Measurements from ENCODE around the gene CAMK2A. TPM values are rescaled to one million over a fixed set of nuclear protein-coding genes. Genes with fewer than 3 reads are reported as not detected.

Gene CAMK2A
- total RNA-seq: not detected in 2 replicates

DNA sequence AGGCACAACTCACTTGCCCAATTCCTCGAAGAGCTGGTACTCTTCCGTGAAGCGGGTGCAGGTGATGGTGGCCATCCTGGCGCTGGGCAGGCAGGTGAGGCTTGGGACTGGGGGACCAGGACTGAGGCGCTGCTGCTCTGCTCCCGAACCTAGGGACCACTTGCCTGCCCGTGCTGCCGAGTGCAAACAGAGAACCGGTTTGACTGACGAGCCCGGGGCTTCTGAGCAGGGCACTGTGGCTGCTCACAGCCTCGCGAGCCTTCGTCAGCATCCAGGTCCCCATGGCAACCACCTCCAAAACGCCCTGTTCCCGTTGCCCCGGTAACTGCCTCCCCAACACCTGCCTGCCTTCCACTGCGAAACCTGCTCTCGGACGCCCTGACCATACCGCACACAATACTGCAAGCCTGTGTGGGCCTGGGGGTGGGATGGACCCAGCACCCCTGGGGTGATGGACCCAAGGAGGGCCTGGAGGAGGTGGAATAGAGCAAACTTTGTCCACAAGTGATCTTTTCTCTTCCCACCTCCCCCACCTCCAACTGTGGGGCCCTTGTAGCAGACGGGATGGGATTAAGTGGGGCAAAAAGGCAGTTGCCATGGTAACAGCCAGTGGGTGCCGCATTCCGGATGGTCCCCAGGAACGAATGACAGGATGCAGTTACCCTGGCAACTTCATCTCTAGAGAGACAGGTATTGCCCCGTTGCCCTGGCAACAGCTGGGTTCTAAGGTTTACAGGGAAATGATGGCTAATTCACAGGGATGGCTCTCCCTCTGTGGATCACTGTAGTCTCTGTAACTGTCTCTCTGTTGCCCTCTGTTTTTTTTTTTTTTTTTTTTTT lies at the start of gene CAMK2A:
Gene CAMK2A, minus strand, starts transcription at position 223 of the 840 bp plus-strand sequence. Its CDS starts 148 bp downstream, at position 75.
- intact Hi-C loops (cut with micrococcal nuclease): no loop called here

DNA sequence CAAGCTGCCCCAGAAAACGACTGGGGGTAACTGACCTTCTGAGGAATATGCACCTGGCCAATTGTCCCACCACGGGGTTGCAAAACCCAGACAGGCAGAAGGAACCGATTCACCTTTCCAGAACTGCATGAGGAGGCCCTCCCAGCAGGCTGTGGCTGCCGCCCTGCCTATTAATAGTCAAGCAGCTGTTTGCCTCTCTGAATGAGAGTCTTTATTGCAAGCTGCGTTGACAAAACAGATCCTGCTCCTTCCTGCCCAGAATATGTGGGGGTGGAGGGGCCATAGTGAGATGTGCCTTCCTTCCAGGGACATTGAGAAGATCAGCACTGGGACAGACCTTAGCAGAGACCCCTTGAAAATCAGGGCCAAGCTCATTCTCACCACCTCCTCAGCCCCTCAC lies 49.6 kb upstream of the CAMK2A start:
- intact Hi-C loops (cut with micrococcal nuclease): no loop called here

DNA sequence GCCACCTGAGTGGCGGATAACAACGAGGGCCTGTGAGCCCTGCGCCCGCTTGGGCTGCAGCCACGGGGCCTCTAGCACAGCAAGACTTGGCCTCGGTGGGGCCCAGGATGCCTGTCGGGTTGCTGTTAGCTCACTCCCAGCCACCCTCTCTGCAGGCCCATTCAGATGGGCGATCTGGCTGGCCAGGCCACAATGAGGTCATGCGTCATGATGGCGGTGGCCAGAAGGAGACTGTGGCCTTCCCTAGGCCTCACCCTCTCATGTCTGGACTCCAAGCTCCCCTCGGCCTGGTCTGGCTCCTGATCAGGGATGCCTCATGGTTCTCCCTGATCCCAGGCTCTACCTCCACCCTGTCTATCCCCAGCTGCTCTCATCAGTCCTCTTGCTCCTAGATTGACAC lies 49.0 kb upstream of the CAMK2A start:
- intact Hi-C loops (cut with micrococcal nuclease): no loop called here

DNA sequence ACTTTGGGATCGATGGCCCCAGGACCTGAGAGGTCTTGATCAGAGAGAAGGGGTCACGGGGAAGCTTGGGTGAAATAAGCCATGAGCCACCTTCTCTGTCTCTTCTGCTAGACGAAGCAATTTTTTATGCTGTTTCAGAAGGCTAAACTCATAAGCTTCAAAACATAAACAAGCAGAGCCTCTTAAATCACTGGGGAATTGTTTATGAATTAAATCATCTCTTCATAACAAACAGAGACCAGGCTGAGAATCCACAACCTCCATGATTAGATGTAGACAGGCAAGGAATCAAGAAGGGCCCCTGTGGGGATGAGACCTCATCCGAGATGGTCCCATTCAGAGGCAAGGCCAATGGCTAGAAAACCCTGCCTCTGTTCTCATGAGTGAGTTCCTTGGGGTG lies 46.2 kb upstream of the CAMK2A start:
- intact Hi-C loops (cut with micrococcal nuclease): no loop called here

DNA sequence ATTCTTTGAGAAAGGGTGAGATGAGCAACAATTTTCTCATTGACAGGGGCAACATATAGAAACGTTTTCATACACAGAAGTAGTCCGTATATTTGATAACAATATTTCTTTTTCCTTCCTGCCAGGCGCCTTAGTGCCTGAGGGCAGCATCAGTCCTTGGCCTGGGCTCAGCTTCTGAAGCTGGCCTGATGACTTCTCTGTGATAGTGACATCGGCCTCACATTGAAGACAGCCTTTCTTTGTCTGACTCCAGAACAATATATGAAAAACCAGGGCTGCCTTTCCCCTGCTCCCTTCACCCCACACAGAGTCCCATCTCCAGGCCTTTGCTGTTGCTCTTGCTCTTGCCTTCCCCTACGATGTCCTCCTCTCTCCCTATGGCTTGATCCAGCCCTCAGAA lies 43.8 kb upstream of the CAMK2A start:
- intact Hi-C loops (cut with micrococcal nuclease): no loop called here

DNA sequence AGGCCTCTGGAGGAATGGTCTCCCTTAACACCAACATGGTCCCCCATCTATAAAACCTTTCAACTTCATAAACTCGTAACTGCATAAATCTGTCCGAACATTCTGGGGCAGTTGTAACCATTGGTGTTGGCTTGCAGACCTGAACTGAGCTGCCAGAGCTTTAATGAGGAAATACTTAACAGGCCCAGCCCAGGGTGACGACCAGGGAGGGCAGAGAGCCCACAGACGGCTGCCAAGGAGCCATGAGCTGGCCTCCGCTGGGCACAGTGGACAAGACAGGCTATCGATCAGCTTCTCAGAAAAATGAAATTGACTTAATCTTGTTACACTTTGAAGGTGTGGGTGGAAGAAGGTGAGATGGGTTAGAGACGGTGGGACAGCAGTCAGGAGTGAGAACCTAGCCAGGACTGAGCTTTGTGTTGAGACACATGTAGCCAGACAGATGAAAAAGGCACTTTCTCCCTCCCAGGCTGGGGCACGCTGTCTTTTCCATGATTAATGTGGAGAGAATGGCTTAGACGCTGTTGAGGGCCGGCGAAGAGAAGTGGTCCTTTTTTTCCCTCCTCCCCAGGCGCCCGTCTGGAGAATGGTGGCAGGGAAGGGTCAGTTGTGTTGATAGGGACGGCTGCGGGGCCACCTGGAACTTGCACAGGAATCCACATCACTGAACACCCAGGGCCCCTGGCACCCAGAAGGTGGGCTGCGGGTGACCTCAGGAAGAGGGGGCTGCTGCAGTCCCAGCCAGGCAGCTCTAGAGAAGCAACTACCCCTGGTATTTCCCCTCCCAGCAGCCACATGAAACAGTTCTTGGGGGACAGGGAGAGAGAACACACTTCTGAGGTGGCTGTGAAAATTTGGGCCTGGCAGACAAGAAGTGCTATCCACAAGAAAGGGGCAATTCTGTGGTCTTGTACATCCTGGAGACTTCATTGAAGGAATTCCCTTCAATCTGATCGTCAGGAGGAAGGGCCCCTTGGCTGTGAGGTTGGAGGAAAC lies 40.6 kb upstream of the CAMK2A start:
- intact Hi-C loops (cut with micrococcal nuclease): no loop called here

DNA sequence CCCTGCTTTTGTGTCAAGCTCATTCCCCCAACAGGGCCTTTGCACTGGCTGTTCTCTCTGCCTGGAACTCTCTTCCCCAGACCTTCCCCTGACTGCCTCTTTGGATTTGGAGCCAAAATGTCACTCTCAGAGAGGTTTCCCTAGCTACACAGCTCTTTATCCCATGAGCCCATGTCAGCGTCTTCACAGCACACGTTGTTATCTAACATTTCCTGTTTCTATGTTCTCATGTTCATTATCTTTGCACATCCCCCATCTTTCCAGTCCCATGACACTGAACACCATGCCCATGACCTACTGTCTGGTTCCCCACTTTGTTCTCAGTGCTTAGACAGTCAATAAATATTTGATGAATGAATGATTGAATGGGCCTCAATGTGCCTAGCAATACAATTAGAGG lies 39.5 kb upstream of the CAMK2A start:
- intact Hi-C loops (cut with micrococcal nuclease): no loop called here

DNA sequence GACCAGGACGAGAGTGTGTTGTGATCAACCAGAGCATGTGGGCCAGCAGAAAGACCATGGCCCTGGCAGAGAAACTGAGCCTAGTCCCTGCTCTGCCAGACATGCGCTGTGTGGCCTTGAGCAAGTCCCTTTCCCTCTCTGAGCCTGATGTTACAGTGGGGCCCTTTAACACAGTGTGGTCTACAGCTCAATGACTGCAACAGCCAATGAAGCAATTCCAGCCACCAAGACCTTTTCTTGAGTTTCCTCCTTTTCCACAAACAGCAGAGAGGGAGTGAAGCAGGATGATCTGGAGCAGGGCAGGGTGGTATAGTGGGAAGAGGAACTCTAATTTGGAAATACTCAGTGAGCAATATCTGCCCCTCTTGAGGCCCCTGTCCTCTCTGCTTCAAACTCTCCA lies 38.9 kb upstream of the CAMK2A start:
- intact Hi-C loops (cut with micrococcal nuclease): no loop called here

DNA sequence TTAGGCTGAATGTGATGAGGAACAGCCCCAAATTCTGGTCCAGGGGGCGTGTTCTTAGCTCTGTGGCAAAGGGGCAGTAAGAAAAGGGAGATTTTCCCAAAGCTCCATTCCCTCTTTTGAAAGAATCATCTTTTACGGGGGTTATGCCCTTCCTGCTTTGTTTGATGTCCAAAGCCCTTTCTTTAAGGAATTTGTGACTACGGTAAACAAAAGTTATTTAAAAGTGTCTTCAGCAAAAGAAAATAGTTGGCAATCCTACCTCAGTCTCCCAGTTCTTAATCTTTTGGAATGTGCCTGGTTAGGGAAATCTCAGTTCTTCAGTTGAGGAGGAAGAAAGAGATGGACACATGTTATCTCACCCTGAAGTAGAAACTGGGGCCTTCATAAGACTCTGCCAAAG lies 37.6 kb upstream of the CAMK2A start:
- intact Hi-C loops (cut with micrococcal nuclease): no loop called here

DNA sequence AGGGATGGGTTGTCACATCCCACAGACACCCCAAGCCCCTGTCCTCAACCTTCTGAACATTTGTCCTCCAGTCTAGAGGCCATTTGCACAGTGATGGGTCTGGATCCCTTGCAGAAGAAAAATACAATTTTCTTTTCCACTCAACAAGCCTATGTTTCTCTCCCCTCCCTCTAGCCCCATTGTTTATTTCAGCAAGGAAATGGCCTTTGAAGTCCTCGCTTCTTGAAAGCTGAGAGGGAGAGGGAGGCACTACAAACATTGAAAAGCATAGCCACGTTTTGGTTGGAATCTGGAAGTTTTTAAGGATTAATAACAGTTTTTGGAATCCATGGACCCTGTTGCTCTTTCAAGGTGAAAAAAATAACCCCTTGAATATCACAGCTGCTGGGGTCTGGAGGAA lies 37.1 kb upstream of the CAMK2A start:
- intact Hi-C loops (cut with micrococcal nuclease): no loop called here

DNA sequence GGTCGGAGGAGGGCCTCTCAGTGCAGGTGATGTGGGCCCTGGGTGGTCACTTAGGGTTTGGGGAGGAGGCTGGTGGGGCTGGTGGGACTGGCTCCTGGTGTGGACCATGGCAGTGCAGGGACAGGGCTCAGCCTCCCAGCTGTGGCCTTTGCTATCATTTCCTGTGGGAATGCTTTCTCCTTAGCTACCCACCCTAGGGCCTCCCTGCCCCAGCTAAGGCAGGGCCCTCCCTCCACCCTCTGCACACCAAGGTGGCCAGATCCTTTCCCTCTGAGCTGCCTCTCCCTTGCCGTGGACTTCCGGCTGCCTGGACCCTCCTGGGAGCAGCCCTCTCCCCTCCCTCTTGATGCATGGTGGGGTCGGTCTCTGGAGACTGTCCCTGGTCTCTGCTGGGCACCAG lies 35.9 kb upstream of the CAMK2A start:
- intact Hi-C loops (cut with micrococcal nuclease): no loop called here

DNA sequence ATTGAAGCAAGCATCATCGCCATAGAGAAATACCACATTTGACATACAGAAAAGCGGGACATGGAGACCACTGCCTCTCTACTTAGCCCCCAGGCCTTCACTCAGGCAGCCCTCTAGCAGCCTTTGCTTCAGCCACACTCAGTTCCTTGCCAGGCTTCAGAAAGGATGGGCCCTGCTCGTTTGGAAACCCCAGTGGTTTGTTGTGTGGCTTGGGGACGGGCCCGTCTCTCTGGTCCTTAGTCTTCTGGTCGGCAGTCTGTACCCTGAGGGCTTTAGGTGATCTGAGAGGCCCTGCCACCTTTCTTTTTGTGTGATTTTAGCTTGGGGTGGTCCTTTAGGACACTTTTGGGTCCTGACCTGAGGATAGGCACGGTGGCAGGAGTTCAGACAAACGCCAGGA lies 34.2 kb upstream of the CAMK2A start:
- intact Hi-C loops (cut with micrococcal nuclease): no loop called here

DNA sequence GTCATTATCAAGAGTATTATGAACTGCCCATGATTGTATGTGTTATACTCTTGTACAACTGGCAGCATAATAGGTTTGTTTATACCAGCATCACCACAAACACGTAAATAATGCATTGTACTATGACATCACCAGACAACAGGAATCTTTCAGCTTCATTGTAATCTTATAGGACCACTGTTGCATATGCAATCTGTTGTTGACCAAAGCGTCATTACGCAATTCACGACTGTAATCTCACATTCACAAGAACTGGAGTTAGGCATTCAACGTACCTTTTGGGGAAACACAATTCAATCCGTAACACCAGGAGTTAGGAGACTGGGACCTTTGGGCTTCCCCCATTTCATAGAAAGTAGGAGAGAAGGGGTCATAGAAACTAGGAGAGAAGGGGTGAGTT lies 33.5 kb upstream of the CAMK2A start:
- intact Hi-C loops (cut with micrococcal nuclease): no loop called here

DNA sequence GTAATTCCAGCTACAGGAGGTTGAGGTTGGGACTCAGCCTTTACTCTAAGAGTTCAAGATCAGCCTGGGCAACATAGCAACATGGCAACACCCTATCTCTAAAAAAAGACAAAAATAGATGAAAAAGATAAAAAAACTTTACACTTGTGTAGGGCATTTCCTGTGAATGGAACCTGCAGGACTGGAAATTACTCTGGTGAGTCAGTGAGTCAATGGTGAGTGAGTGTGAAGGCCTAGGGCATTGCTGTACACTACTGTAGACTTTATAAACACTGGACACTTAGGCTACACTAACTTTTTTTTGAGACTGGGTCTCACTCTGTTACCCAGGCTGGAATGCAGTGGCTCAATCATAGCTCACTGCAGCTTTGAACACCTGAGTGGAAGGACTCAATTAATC lies 32.6 kb upstream of the CAMK2A start:
- intact Hi-C loops (cut with micrococcal nuclease): no loop called here

DNA sequence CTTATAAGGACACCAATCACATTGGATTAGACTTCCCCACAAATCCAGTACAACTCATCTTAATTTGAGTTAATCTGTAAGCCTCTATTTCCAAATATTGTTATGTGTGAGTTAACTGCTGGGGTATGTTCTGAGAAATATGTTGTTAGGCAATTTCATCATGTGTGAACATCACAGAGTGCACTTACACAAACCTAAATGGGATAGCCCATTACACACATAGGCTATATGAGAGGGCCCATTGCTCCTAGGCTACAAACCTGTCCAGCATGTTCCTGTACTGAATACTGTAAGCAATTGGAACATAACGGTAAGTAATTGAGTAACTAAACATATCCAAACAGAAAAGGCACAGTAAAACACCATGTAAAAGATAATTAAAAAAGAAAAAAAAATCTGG lies 32.2 kb upstream of the CAMK2A start:
- intact Hi-C loops (cut with micrococcal nuclease): no loop called here

DNA sequence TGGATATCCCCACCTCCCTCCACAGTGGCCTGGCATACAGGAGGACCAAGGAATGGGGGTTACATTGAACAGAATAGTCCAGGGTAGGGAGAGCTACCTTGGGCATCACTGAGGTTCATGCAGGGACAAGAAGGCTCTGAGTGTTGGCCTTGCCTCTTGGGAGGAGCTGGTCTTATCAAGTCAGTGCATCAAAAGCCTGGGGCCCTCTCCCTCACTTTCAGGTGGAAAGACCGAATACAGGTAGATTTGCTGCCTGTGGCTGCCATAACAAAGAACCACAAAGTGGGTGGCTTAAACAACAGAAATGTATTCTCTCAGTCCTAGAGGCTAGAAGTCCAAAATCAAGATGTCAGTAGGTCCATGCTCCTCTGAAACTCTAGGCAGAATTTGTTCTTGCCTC lies 31.6 kb upstream of the CAMK2A start:
- intact Hi-C loops (cut with micrococcal nuclease): no loop called here

DNA sequence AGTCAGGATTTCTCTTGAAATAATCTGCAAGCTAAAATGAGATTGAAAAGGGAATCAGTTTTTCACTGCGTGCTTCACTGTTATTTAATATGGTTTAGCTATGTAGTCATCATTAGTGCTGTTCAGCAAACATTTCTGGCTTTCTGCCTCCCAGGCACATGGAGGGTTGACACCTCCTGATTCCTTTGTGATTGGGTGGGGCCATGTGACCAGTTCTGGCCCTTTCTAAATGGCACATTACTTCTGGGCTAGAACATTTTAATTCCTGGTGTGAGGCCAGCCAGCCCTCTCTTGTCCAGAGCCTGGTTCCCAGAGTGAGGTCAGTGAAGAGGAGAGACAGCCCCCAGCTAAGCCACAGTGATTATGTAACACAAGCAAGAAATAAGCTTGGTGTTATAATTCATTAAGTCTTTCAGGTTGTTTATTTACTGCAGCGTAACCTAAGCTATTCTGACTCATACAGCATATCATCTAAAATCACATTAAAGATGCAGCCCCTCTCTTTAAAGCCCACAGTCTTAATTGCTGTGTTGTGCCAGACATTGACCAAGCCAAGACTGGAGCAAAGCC lies 30.6 kb upstream of the CAMK2A start:
- intact Hi-C loops (cut with micrococcal nuclease): no loop called here

DNA sequence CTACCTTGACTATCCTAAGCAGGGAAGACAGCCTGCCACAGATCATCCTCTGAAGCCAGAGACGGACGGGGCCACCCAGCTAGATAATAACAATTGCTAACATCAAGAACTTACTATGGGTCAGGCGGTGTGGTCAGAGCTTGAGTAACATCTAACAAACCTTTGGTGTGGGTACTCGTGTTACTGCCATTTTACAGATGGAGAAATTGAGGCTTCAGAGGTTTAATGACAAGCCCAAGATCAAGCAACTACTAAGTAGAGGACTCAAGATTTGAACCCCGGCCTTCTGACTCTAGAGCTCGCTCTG lies 29.9 kb upstream of the CAMK2A start:
- intact Hi-C loops (cut with micrococcal nuclease): no loop called here

DNA sequence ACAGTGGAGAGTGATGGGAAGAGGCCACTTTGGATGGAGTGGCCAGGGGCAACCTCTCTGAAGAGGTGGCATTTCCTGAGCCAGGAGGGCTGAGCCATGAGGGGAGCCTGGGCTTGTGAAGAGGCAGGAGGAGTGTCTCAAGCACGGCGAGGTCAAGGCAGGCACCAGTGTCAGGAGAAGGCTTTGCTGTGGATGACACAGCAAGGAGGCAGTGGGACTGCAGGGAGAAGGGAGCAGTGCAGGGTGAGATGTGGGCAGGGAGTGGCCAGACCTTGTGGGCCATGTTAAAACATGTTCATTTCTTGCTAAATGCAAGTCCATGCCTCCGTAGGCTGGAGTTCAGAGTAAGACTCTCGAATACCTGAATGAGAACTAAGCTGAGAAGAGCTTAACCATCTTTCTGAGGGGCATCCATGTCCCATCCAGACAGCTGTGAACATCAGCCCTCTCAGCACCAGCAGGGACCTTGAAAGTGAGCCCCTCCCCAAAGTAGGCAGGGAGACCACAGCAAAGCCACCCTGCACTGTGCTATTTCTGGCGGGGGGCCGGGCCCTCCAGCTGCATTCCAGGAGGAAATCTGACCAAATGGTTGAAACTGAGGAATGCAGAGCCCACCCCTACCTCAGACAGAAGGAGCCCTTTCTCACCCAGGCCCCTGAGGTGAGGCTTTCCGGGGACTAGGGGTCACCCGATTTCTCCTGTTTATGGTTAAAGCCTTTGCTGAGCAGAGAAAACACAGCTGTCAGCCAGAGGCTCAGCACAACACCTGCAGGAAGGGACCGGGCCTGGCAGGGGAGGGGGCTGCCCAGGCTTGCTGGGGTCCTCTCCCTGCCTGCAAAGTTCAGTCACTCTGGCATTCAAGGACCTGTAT lies 29.3 kb upstream of the CAMK2A start:
- intact Hi-C loops (cut with micrococcal nuclease): no loop called here

DNA sequence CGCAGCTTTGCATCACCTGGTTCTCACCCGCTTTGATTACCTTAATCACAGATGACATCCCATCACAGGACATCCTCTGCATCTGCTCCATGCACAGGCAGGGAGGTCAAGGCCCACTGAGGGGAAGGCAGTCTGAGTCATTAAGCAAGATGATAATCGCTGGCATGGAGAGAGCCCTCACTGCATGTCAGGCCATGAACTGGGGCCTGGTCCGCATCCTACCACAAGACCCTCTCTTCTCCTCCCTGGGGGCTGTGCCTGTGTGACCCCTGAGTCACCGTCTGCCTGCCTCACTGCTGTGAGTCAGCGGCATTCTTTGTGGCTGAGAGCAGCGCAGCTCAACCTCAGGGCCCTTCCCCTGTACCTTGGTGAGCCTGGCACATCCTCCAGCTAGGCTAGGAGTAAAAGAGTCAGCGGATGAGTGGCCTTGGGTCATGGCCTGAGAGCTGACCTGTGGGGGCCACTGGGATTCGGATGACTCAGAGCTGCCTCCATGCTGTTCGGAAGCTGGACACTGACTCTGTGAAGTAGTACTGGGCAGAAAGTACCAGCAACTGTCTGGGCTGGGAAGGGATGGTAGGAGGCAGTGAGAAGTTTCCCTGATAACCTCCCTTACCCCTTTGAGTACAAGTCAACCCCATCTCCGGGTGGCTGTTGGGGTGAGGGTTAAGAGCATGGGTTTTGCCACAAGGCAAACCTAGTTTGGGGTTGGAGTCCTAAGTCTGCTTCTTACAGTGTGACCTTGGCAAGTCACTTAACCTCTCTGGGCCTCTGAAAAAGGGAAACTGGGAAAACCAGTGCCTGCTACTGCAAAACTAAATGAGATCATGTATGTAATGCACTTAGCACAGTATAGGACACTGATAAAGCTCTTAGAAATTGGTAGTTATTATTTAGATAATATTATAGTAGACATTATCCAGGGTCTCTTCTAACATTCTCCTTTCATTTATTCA lies 27.8 kb upstream of the CAMK2A start:
- intact Hi-C loops (cut with micrococcal nuclease): no loop called here
